CD4-positive, alpha-beta T cell (primary cell): ENCODE data around the gene COL15A1. TPM values are rescaled to one million over a fixed set of nuclear protein-coding genes. Genes with fewer than 3 reads are reported as not detected.

Experiments used
- ATAC-seq: fragments of 200-7000 bp; cut with Tn5 transposase; one replicate; pipeline ENCODE4 v1.10.0; 2022; ENCODE audit warnings: mild to moderate bottlenecking; ENCODE audit not compliant: poor library complexity
- CTCF ChIA-PET: fragments of 350-600 bp; sonication (Branson Sonifier 250); formaldehyde crosslinking; loops from one replicate; lab custom pipeline; 2021; ENCODE audit warnings: antibody characterized with exemption, inconsistent platforms; lab: Charles Lee
- POLR2A ChIA-PET: fragments of 350-600 bp; sonication (Branson Sonifier 250); formaldehyde crosslinking; loops from one replicate; lab custom pipeline; 2021; ENCODE audit warnings: antibody characterized with exemption, inconsistent platforms; lab: Charles Lee
- DNase-seq, 14 experiments: peaks; one replicate each; pipeline ENCODE4 v3.0.0-alpha.2; 2013 to 2020; ENCODE audit warnings: mixed read lengths in 2 of 14
- H3K27ac ChIP-seq, 2 donors: one replicate each; pipeline versions ENCODE4 v1.5.1 to v1.7.0; 2013; ENCODE audit warnings: low read length in 2 of 2, low read depth in 1 of 2, mild to moderate bottlenecking in 1 of 2
- H3K27me3 ChIP-seq, 2 experiments: 1 replicate in 1 of 2; 2 replicates in 1 of 2; pipeline versions ENCODE4 v1.6.1 to v1.7.0; 2013; ENCODE audit warnings: low read length in 2 of 2, control low read depth in 1 of 2, mild to moderate bottlenecking in 1 of 2, moderate library complexity in 1 of 2; ENCODE audit not compliant: insufficient read depth in 2 of 2, control insufficient read depth in 1 of 2
- H3K36me3 ChIP-seq: one replicate; pipeline ENCODE4 v1.6.1; 2013; ENCODE audit warnings: low read length, control low read depth; ENCODE audit not compliant: insufficient read depth
- H3K4me1 ChIP-seq: one replicate; pipeline ENCODE4 v1.6.1; 2013; ENCODE audit warnings: low read length, control low read depth; ENCODE audit not compliant: insufficient read depth
- H3K4me3 ChIP-seq: one replicate; pipeline ENCODE4 v1.5.1; 2013; ENCODE audit warnings: mild to moderate bottlenecking, low read length, moderate library complexity
- H3K9me3 ChIP-seq, 2 experiments: 1 replicate in 1 of 2; 2 replicates in 1 of 2; pipeline versions ENCODE4 v1.6.1 to v1.7.0; 2013; ENCODE audit warnings: low read length in 2 of 2, mild to moderate bottlenecking in 2 of 2, control low read depth in 1 of 2, moderate library complexity in 1 of 2; ENCODE audit not compliant: control insufficient read depth in 1 of 2, insufficient read depth in 1 of 2
- H3K27ac Mint-ChIP-seq: one replicate; pipeline ENCODE4 v1.8.0; 2020; ENCODE audit warnings: mixed read lengths
- H3K27me3 Mint-ChIP-seq: one replicate; pipeline ENCODE4 v1.8.0; 2021; ENCODE audit warnings: mixed read lengths
- H3K36me3 Mint-ChIP-seq: one replicate; pipeline ENCODE4 v1.8.0; 2021; ENCODE audit warnings: low read depth, mixed read lengths
- H3K4me1 Mint-ChIP-seq: one replicate; pipeline ENCODE4 v1.8.0; 2021; ENCODE audit warnings: low read depth, mixed read lengths
- H3K4me3 Mint-ChIP-seq: one replicate; pipeline ENCODE4 v1.8.0; 2020; ENCODE audit warnings: mild to moderate bottlenecking, mixed read lengths
- H3K9me3 Mint-ChIP-seq: one replicate; pipeline ENCODE4 v1.8.0; 2020; ENCODE audit warnings: mixed read lengths
- CTCF ChIP-seq: fragments of 200-600 bp; IDR thresholded peaks from one replicate; pipeline ENCODE4 v1.8.0; 2022; ENCODE audit warnings: antibody characterized with exemption, mild to moderate bottlenecking
- intact Hi-C, 2 experiments: fragments of 100-400 bp; cut with DNase I in 1 of 2; cut with micrococcal nuclease in 1 of 2; formaldehyde crosslinking; loops; one replicate each; pipeline versions ENCODE4 v1.15.1 to v1.9.0; 2023 to 2025; cut with DNase I, micrococcal nuclease
- total RNA-seq, 174 experiments: library from RNA in 2 of 174; stranded (reverse) in 2 of 174; gene quantifications; one replicate each; pipeline ENCODE4 v1.2.3 and lab custom pipeline; 2021 to 2026

The COL15A1 gene
- total RNA-seq, 2 experiments from 2014 or later, result not detected

- CTCF ChIA-PET, result interaction anchor here (0.6 kb wide), 1 partner anchor 39 kb away, joined by 3 read pairs; no protein-coding TSS in a partner anchor
These were observed 90.4 kb downstream of the COL15A1 start for GRCh38 chr9:99034149-99034548.

GRCh38 chr9:99035313-99035712 lies 91.6 kb downstream of the COL15A1 start:
- Mint-ChIP-seq H3K9me3 (no peaks in the 10 kb centered on the region), H3K4me1 (peaks cover 38% of the 10 kb centered on the region), H3K36me3 (no peaks in the 10 kb centered on the region), H3K27me3 (no peaks in the 10 kb centered on the region), H3K4me3 (no peak overlapping the region), H3K27ac (no peak overlapping the region)
- no peak overlapping the region for H3K27ac ChIP-seq
- TF ChIP-seq CTCF, result no peak
- intact Hi-C loops, result no loop called here
- ChIA-PET POLR2A (interaction anchor here (2.0 kb wide), 1 partner anchor 69 kb away, joined by 7 read pairs; the partner anchor contains the start of gene TGFBR1), CTCF (no interaction called here)
- H3K36me3 ChIP-seq, result no peaks in the 10 kb centered on the region
- H3K4me3 ChIP-seq, result no peak overlapping the region
- DNase-seq (no peak), ATAC-seq (no peak)
- H3K9me3 ChIP-seq, result no peaks in the 10 kb centered on the region
- peaks cover 12% of the 10 kb centered on the region for H3K4me1 ChIP-seq
- H3K27me3 ChIP-seq, result no peaks in the 10 kb centered on the region

More at GRCh38 chr9:99034149-99034548, 90.4 kb downstream of the COL15A1 start:
- no peak for DNase-seq
- ATAC-seq, result no peak
- Mint-ChIP-seq H3K4me3 (no peak overlapping the region), H3K27ac (no peak overlapping the region), H3K9me3 (no peaks in the 10 kb centered on the region), H3K4me1 (peaks cover 34% of the 10 kb centered on the region), H3K27me3 (no peaks in the 10 kb centered on the region), H3K36me3 (no peaks in the 10 kb centered on the region)
- Histone ChIP-seq H3K27ac (no peak overlapping the region), H3K4me1 (peaks cover 7% of the 10 kb centered on the region), H3K27me3 (no peaks in the 10 kb centered on the region), H3K36me3 (no peaks in the 10 kb centered on the region), H3K9me3 (no peaks in the 10 kb centered on the region), H3K4me3 (no peak overlapping the region)
- no peak for TF ChIP-seq CTCF
- POLR2A ChIA-PET, result interaction anchor here (2.0 kb wide), 1 partner anchor 70 kb away, joined by 7 read pairs; the partner anchor contains the start of gene TGFBR1
- intact Hi-C loops, result no loop called here

GRCh38 chr9:99037769-99038483 lies 94.2 kb downstream of the COL15A1 start:
- peaks cover 16% of the 10 kb centered on the region for H3K4me1 ChIP-seq
- no peak for ATAC-seq
- DNase-seq, result no peak
- CTCF ChIA-PET, result no interaction called here
- TF ChIP-seq CTCF, result no peak
- H3K9me3 ChIP-seq, result peaks cover 0 to under 1% of the 10 kb centered on the region in 2 experiments
- H3K27ac Mint-ChIP-seq, result no peak overlapping the region
- H3K36me3 ChIP-seq, result no peaks in the 10 kb centered on the region
- no peaks in the 10 kb centered on the region for H3K9me3 Mint-ChIP-seq
- intact Hi-C loops, result no loop called here
- H3K27me3 Mint-ChIP-seq, result no peaks in the 10 kb centered on the region
- POLR2A ChIA-PET, result interaction anchor here (0.7 to 1.6 kb wide), 5 partner anchors 11 to 75 kb away, joined by 3 to 4 read pairs (median 3); no protein-coding TSS in a partner anchor
- no peak overlapping the region for H3K4me3 Mint-ChIP-seq
- H3K27me3 ChIP-seq, result no peaks in the 10 kb centered on the region
- H3K27ac ChIP-seq, result no peak overlapping the region
- H3K4me1 Mint-ChIP-seq, result peaks cover 36% of the 10 kb centered on the region
- no peak overlapping the region for H3K4me3 ChIP-seq
- no peaks in the 10 kb centered on the region for H3K36me3 Mint-ChIP-seq
